Gastroesophageal sphincter (tissue), 4 donors: Measurements from ENCODE around the gene MYD88. TPM values are rescaled to one million over a fixed set of nuclear protein-coding genes. Genes with fewer than 3 reads are reported as not detected.

ENCODE experiments used
- ATAC-seq: fragments of 150-250 bp; one replicate; pipeline ENCODE4 v1.9.1; 2016; ENCODE audit warnings: mild to moderate bottlenecking, moderate library complexity
- H3K27ac ChIP-seq, 4 donors: fragments of 200-600 bp; sonication (generic) in 3 of 4; 1 replicate in 3 of 4; 2 replicates in 1 of 4; pipeline ENCODE4 v1.5.1; 2016 to 2019
- H3K27me3 ChIP-seq: fragments of 200-600 bp; sonication (generic); one replicate; pipeline ENCODE4 v1.5.1; 2019
- H3K36me3 ChIP-seq, 2 donors: fragments of 200-600 bp; sonication (generic); one replicate each; pipeline ENCODE4 v1.5.1; 2019; ENCODE audit warnings: control low read depth in 1 of 2
- H3K4me1 ChIP-seq, 3 donors: fragments of 200-600 bp; sonication (generic); 1 replicate in 2 of 3; 2 replicates in 1 of 3; pipeline ENCODE4 v1.5.1; 2016 to 2019; ENCODE audit warnings: control low read depth in 2 of 3
- H3K4me3 ChIP-seq, 2 donors: fragments of 200-600 bp; sonication (generic); one replicate each; pipeline ENCODE4 v1.5.1; 2019; ENCODE audit warnings: mild to moderate bottlenecking in 1 of 2, moderate library complexity in 1 of 2
- H3K9me3 ChIP-seq, 3 donors: fragments of 200-600 bp; sonication (generic); one replicate each; pipeline ENCODE4 v1.5.1; 2017 to 2019; ENCODE audit warnings: control low read depth in 2 of 3
- CTCF ChIP-seq, 4 experiments: fragments of 200-600 bp in 2 of 4; fragments of 450-650 bp in 2 of 4; sonication (generic) in 1 of 4; IDR thresholded peaks; one replicate each; pipeline ENCODE4 v1.5.1; 2017 to 2019; ENCODE audit warnings: antibody characterized with exemption in 4 of 4, mild to moderate bottlenecking in 2 of 4, moderate library complexity in 2 of 4
- EP300 ChIP-seq: sonication (generic); formaldehyde crosslinking; IDR thresholded peaks from one replicate; pipeline ENCODE4 v1.6.1; 2017; ENCODE audit warnings: antibody characterized with exemption, mild to moderate bottlenecking
- POLR2A ChIP-seq, 2 donors: fragments of 450-650 bp; IDR thresholded peaks; one replicate each; pipeline ENCODE4 v1.6.1; 2017; ENCODE audit warnings: antibody characterized with exemption in 2 of 2, mild to moderate bottlenecking in 2 of 2, moderate library complexity in 1 of 2
- POLR2AphosphoS5 ChIP-seq: sonication (generic); formaldehyde crosslinking; IDR thresholded peaks from one replicate; pipeline ENCODE4 v1.6.1; 2017; ENCODE audit warnings: antibody characterized with exemption
- WGBS, 2 donors: methylation state at CpG; one replicate each; pipeline ENCODE4 v1.1.5; 2018; ENCODE audit warnings: low coverage in 1 of 2; 5-methylcytosine and 5-hydroxymethylcytosine counted together
- total RNA-seq, 4 donors: library from RNA; depleted of rRNA; stranded (reverse); fragments of >200 nt; gene quantifications; one replicate each; pipeline ENCODE4 v1.1.0, GENCODE V29; 2016

The MYD88 gene
- total RNA-seq, 4 donors from 2014 or later: 18.5 to 36.8 (median 29.6) TPM

- 100% methylated on average over 1 of the region's 1 CpG for WGBS, 2 donors
- Histone ChIP-seq H3K4me1 (no peaks in the 10 kb centered on the region), H3K27ac (no peak overlapping the region), H3K36me3 (peaks cover 0 to 49% of the 10 kb centered on the region in 2 donors), H3K27me3 (no peaks in the 10 kb centered on the region), H3K9me3 (no peaks in the 10 kb centered on the region), H3K4me3 (no peak overlapping the region)
- no peak for ATAC-seq
- TF ChIP-seq POLR2AphosphoS5 (no peak), EP300 (no peak)
These were observed 19.3 kb upstream of the MYD88 start for GRCh38 chr3:38119248-38119544.

- Histone ChIP-seq H3K27ac (no peak overlapping the region), H3K4me1 (no peaks in the 10 kb centered on the region), H3K9me3 (no peaks in the 10 kb centered on the region), H3K27me3 (no peaks in the 10 kb centered on the region), H3K4me3 (no peak overlapping the region), H3K36me3 (peaks cover 0 to 57% of the 10 kb centered on the region in 2 donors)
- no peak for TF ChIP-seq EP300
- TF ChIP-seq POLR2A (IDR thresholded peaks at IDR 0.05): no peak
- TF ChIP-seq POLR2AphosphoS5: no peak
- TF ChIP-seq CTCF (IDR thresholded peaks at IDR 0.05): no peak
- ATAC-seq: no peak
- 100% methylated on average over 2 of the region's 7 CpGs; no CpG with 5 or more reads in 1 of the 2 donors for WGBS, 2 donors
These were observed 18.4 kb upstream of the MYD88 start for GRCh38 chr3:38119821-38120692.

GRCh38 chr3:38120693-38121450, 17.6 kb upstream of the MYD88 start:
- H3K27ac ChIP-seq: peak overlapping the region in 1 of 4 donors; percentile 13
- H3K9me3 ChIP-seq: no peaks in the 10 kb centered on the region
- H3K27me3 ChIP-seq: no peaks in the 10 kb centered on the region
- TF ChIP-seq EP300 (no peak), POLR2AphosphoS5 (no peak), POLR2A (IDR thresholded peaks at IDR 0.05) (no peak), CTCF (IDR thresholded peaks at IDR 0.05) (no peak)
- no peak for ATAC-seq
- 81 to 96% methylated on average over 5 to 8 of the region's 11 CpGs for WGBS, 2 donors
- H3K36me3 ChIP-seq: peaks cover 0 to 65% of the 10 kb centered on the region in 2 donors
- no peak overlapping the region for H3K4me3 ChIP-seq
- no peaks in the 10 kb centered on the region for H3K4me1 ChIP-seq

- no CpG with 5 or more reads among the region's 9 CpGs for WGBS, 2 donors
- H3K27ac ChIP-seq: no peak overlapping the region
- H3K4me3 ChIP-seq: no peak overlapping the region
- no peaks in the 10 kb centered on the region for H3K9me3 ChIP-seq
- H3K36me3 ChIP-seq: peaks cover 0 to 71% of the 10 kb centered on the region in 2 donors
- ATAC-seq: no peak
- no peaks in the 10 kb centered on the region for H3K4me1 ChIP-seq
- no peaks in the 10 kb centered on the region for H3K27me3 ChIP-seq
- TF ChIP-seq CTCF (IDR thresholded peaks at IDR 0.05): no peak
- TF ChIP-seq POLR2AphosphoS5: no peak
These were observed 17.0 kb upstream of the MYD88 start for GRCh38 chr3:38121451-38121831.

- H3K27me3 ChIP-seq: no peaks in the 10 kb centered on the region
- no peak for ATAC-seq
- peaks cover 0 to 76% of the 10 kb centered on the region in 2 donors for H3K36me3 ChIP-seq
- 96 to 100% methylated on average over 2 to 4 of the region's 13 CpGs for WGBS, 2 donors
- no peak overlapping the region for H3K4me3 ChIP-seq
- H3K4me1 ChIP-seq: no peaks in the 10 kb centered on the region
- H3K9me3 ChIP-seq: no peaks in the 10 kb centered on the region
- no peak for TF ChIP-seq POLR2A (IDR thresholded peaks at IDR 0.05)
- no peak for TF ChIP-seq EP300
- TF ChIP-seq CTCF (IDR thresholded peaks at IDR 0.05): no peak
- TF ChIP-seq POLR2AphosphoS5: no peak
- no peak overlapping the region for H3K27ac ChIP-seq
These were observed 16.5 kb upstream of the MYD88 start for GRCh38 chr3:38121832-38122461.
